ENCODE results near the gene TRIM39. TPM values are rescaled to one million over a fixed set of nuclear protein-coding genes. Genes with fewer than 3 reads are reported as not detected.

TRIM39 gene
- total RNA-seq, 2 donors from 2014 or later = 7.5 to 15.8 TPM

GRCh38 chr6:30378290-30378937 is 51.7 kb downstream of the TRIM39 start:
- no peak for TF ChIP-seq POLR2A (IDR thresholded peaks at IDR 0.05)
- TF ChIP-seq CTCF (IDR thresholded peaks at IDR 0.05) = no peak
- Histone ChIP-seq H3K27ac (no peak overlapping the region), H3K4me3 (no peak overlapping the region), H3K27me3 (no peaks in the 10 kb centered on the region), H3K36me3 (replicated peaks in 1 of 2; ENCODE audit: insufficient read depth in 1 of 2, low read depth in 2 of 2) (no peaks in the 10 kb centered on the region), H3K9me3 (no peaks in the 10 kb centered on the region), H3K4me1 (no peaks in the 10 kb centered on the region)
- intact Hi-C loops (cut with DNase I) = no loop called here
- DNase-seq (no peak), ATAC-seq (no peak)
- WGBS, 2 donors = 0% methylated on average over 1 of the region's 1 CpG

- TF ChIP-seq POLR2A (IDR thresholded peaks at IDR 0.05) (no peak), CTCF (IDR thresholded peaks at IDR 0.05) (no peak)
- DNase-seq (no peak), ATAC-seq (no peak)
- intact Hi-C loops (cut with DNase I) = no loop called here
- no peaks in the 10 kb centered on the region for H3K4me1 ChIP-seq
- WGBS, 2 donors = 22 to 47% methylated on average over 5 of the region's 5 CpGs
- H3K9me3 ChIP-seq = no peaks in the 10 kb centered on the region
- H3K4me3 ChIP-seq = no peak overlapping the region
- no peaks in the 10 kb centered on the region for H3K27me3 ChIP-seq
- H3K27ac ChIP-seq = no peak overlapping the region
- no peaks in the 10 kb centered on the region for H3K36me3 ChIP-seq (replicated peaks in 1 of 2; ENCODE audit: insufficient read depth in 1 of 2, low read depth in 2 of 2)
Observed at GRCh38 chr6:30380464-30380863, 53.7 kb downstream of the TRIM39 start.

GRCh38 chr6:30386166-30386565 is 59.4 kb downstream of the TRIM39 start:
- no peaks in the 10 kb centered on the region for H3K36me3 ChIP-seq (replicated peaks in 1 of 2; ENCODE audit: insufficient read depth in 1 of 2, low read depth in 2 of 2)
- intact Hi-C loops (cut with DNase I) = no loop called here
- H3K4me3 ChIP-seq = no peak overlapping the region
- WGBS, 2 donors = 34 to 37% methylated on average over 3 of the region's 3 CpGs
- no peak overlapping the region for H3K27ac ChIP-seq
- no peak for TF ChIP-seq CTCF (IDR thresholded peaks at IDR 0.05)
- no peak for TF ChIP-seq POLR2A (IDR thresholded peaks at IDR 0.05)
- no peaks in the 10 kb centered on the region for H3K9me3 ChIP-seq
- DNase-seq = no peak
- no peak for ATAC-seq
- no peaks in the 10 kb centered on the region for H3K27me3 ChIP-seq
- H3K4me1 ChIP-seq = no peaks in the 10 kb centered on the region

- ATAC-seq = no peak
- Histone ChIP-seq H3K4me1 (no peaks in the 10 kb centered on the region), H3K9me3 (no peaks in the 10 kb centered on the region), H3K4me3 (no peak overlapping the region), H3K36me3 (replicated peaks in 1 of 2; ENCODE audit: insufficient read depth in 1 of 2, low read depth in 2 of 2) (no peaks in the 10 kb centered on the region), H3K27me3 (no peaks in the 10 kb centered on the region), H3K27ac (no peak overlapping the region)
- WGBS, 2 donors = 54 to 68% methylated on average over 3 of the region's 3 CpGs
- TF ChIP-seq CTCF (IDR thresholded peaks at IDR 0.05) = no peak
- TF ChIP-seq POLR2A (IDR thresholded peaks at IDR 0.05) = no peak
- no peak for DNase-seq
- intact Hi-C loops (cut with DNase I) = no loop called here
Observed at GRCh38 chr6:30391240-30391639, 64.5 kb downstream of the TRIM39 start.

Small RNAs within 50 kb of the gene (small RNA-seq; reads per million reads assigned to genes)
- not detected for gene HLA-N

Other genes with a start within 250 kb of the TRIM39 start
- gene TRIM31, start 213.8 kb upstream of the TRIM39 start, total RNA-seq = under 1 TPM in 1 of 2 donors, not detected in 1; 0.26 TPM
- not detected for gene TRIM40, start 190.8 kb upstream of the TRIM39 start, total RNA-seq
- not detected for gene TRIM10, start 165.7 kb upstream of the TRIM39 start, total RNA-seq
- under 1 TPM in 1 of 2 donors, not detected in 1; 0.52 TPM for gene TRIM15, start 163.4 kb upstream of the TRIM39 start, total RNA-seq
- gene TRIM26, start 113.5 kb upstream of the TRIM39 start, total RNA-seq = 10 to 100 TPM; 31.9 to 66.6 TPM
- gene RPP21, start 18.2 kb downstream of the TRIM39 start, total RNA-seq = 10 to 100 TPM; 52.1 to 77.6 TPM
- gene HLA-E, start 162.6 kb downstream of the TRIM39 start, total RNA-seq = 100 to 1,000 TPM; 133 to 216 TPM
- 10 to 100 TPM; 18.7 to 24.7 TPM for gene GNL1, start 229.6 kb downstream of the TRIM39 start, total RNA-seq
- 10 to 100 TPM in 1 of 2 donors, 1 to 10 TPM in 1; 6.9 to 10.4 TPM for gene PRR3, start 230.4 kb downstream of the TRIM39 start, total RNA-seq
- gene ABCF1, start 244.5 kb downstream of the TRIM39 start, total RNA-seq = 10 to 100 TPM; 27.0 to 37.6 TPM

Data from body of pancreas (tissue), 4 donors.